B cell (primary cell): Measurements from ENCODE around the gene SART1. TPM values are rescaled to one million over a fixed set of nuclear protein-coding genes. Genes with fewer than 3 reads are reported as not detected.

ENCODE experiments used
- ATAC-seq: fragments of 200-7000 bp; cut with Tn5 transposase; one replicate; pipeline ENCODE4 v1.10.0; 2021; ENCODE audit warnings: low read depth, mild to moderate bottlenecking, moderate number of reproducible peaks, moderate library complexity
- CTCF ChIA-PET: fragments of 350-600 bp; sonication (Branson Sonifier 250); formaldehyde crosslinking; loops from one replicate; lab custom pipeline; 2021; ENCODE audit warnings: antibody characterized with exemption, inconsistent platforms; lab: Charles Lee
- POLR2A ChIA-PET: fragments of 350-600 bp; sonication (Branson Sonifier 250); formaldehyde crosslinking; loops from one replicate; lab custom pipeline; 2021; ENCODE audit warnings: antibody characterized with exemption; lab: Charles Lee
- DNase-seq: peaks from one replicate; pipeline ENCODE4 v3.0.0; 2013
- H2AFZ ChIP-seq: 2 replicates; pipeline ENCODE4 v1.6.1; 2012; ENCODE audit warnings: mild to moderate bottlenecking, low read depth, low read length; ENCODE audit not compliant: insufficient read depth, poor library complexity, severe bottlenecking
- H3K27ac ChIP-seq, 2 donors: 1 replicate in 1 of 2; 2 replicates in 1 of 2; pipeline ENCODE4 v1.5.1; 2012 to 2013; ENCODE audit warnings: low read length in 2 of 2, mild to moderate bottlenecking in 2 of 2, moderate library complexity in 1 of 2
- H3K27me3 ChIP-seq, 4 experiments: fragments of 200-600 bp in 1 of 4; sonication (generic) in 1 of 4; replicated peaks in 1 of 4; 1 replicate in 2 of 4; 2 replicates in 2 of 4; pipeline versions ENCODE4 v1.6.1 to v1.7.0; 2013 to 2016; ENCODE audit warnings: low read length in 3 of 4, mild to moderate bottlenecking in 2 of 4, mixed read lengths in 1 of 4, moderate library complexity in 1 of 4; ENCODE audit not compliant: insufficient read depth in 4 of 4, control insufficient read depth in 3 of 4; ENCODE audit errors: control extremely low read depth in 1 of 4
- H3K36me3 ChIP-seq, 2 experiments: replicated peaks in 1 of 2; 1 replicate in 1 of 2; 2 replicates in 1 of 2; pipeline versions ENCODE4 v1.6.1 to v1.7.1; 2013; ENCODE audit warnings: low read length in 1 of 2; ENCODE audit not compliant: insufficient read depth in 2 of 2, control insufficient read depth in 1 of 2; ENCODE audit errors: control extremely low read depth in 1 of 2, extremely low read depth in 1 of 2
- H3K4me1 ChIP-seq, 2 donors: fragments of 200-600 bp in 1 of 2; sonication (generic) in 1 of 2; 1 replicate in 1 of 2; 2 replicates in 1 of 2; pipeline versions ENCODE4 v1.5.1 to v1.6.1; 2013 to 2017; ENCODE audit warnings: low read length in 2 of 2; ENCODE audit not compliant: control insufficient read depth in 2 of 2, insufficient read depth in 2 of 2
- H3K4me2 ChIP-seq: replicated peaks from 2 replicates; pipeline ENCODE3; 2012; ENCODE audit warnings: mild to moderate bottlenecking, low read depth, low read length; ENCODE audit not compliant: poor library complexity, severe bottlenecking
- H3K4me3 ChIP-seq, 5 experiments: fragments of 200-600 bp in 1 of 5; sonication (generic) in 1 of 5; 1 replicate in 3 of 5; 2 replicates in 2 of 5; pipeline versions ENCODE4 v1.5.1 to v1.7.0; 2011 to 2016; ENCODE audit warnings: low read length in 4 of 5, mild to moderate bottlenecking in 4 of 5, low read depth in 2 of 5, control low read depth in 1 of 5, moderate library complexity in 1 of 5; ENCODE audit not compliant: insufficient read depth in 1 of 5; ENCODE audit errors: control extremely low read depth in 1 of 5, extremely low read depth in 1 of 5
- H3K79me2 ChIP-seq: fragments of 200-600 bp; sonication (generic); one replicate; pipeline ENCODE4 v1.6.0; 2016; ENCODE audit warnings: low read length; ENCODE audit not compliant: control insufficient read depth, insufficient read depth
- H3K9ac ChIP-seq: fragments of 200-600 bp; sonication (generic); 2 replicates; pipeline ENCODE4 v1.6.1; 2017; ENCODE audit warnings: mild to moderate bottlenecking, low read length, moderate library complexity
- H3K9me3 ChIP-seq, 3 donors: one replicate each; pipeline versions ENCODE4 v1.6.1 to v1.7.1; 2013; ENCODE audit warnings: low read length in 2 of 3; ENCODE audit not compliant: control insufficient read depth in 2 of 3, insufficient read depth in 1 of 3; ENCODE audit errors: control extremely low read depth in 1 of 3
- H4K20me1 ChIP-seq: 2 replicates; pipeline ENCODE4 v1.6.0; 2012; ENCODE audit warnings: mild to moderate bottlenecking, low read length; ENCODE audit not compliant: insufficient read depth, control insufficient read depth, poor library complexity, severe bottlenecking
- H3K27ac Mint-ChIP-seq: one replicate; pipeline ENCODE4 v1.8.0; 2021; ENCODE audit warnings: mixed read lengths
- H3K27me3 Mint-ChIP-seq: one replicate; pipeline ENCODE4 v1.8.0; 2021; ENCODE audit warnings: mixed read lengths
- H3K4me1 Mint-ChIP-seq: one replicate; pipeline ENCODE4 v1.8.0; 2021; ENCODE audit warnings: mixed read lengths
- H3K4me3 Mint-ChIP-seq: one replicate; pipeline ENCODE4 v1.8.0; 2021; ENCODE audit warnings: mixed read lengths
- H3K9me3 Mint-ChIP-seq: one replicate; pipeline ENCODE4 v1.8.0; 2022; ENCODE audit warnings: mixed read lengths; ENCODE audit not compliant: insufficient read depth
- EZH2 ChIP-seq: IDR thresholded peaks from 2 replicates; pipeline ENCODE4 v1.6.1; 2012; ENCODE audit warnings: borderline replicate concordance, low read depth, mild to moderate bottlenecking, moderate library complexity, low read length; ENCODE audit not compliant: insufficient read depth, poor library complexity, severe bottlenecking
- WGBS: methylation state at CpG from one replicate; pipeline ENCODE4 v1.1.5; 2013; ENCODE audit warnings: missing lambda C conversion rate; ENCODE audit not compliant: insufficient coverage; 5-methylcytosine and 5-hydroxymethylcytosine counted together
- intact Hi-C: fragments of 100-400 bp; cut with micrococcal nuclease; formaldehyde crosslinking; loops from one replicate; pipeline ENCODE4 v1.10.0; 2022
- polyA plus RNA-seq: library from polyadenylated mRNA; depleted of rRNA; stranded (reverse); fragments of >200 nt; gene quantifications from 2 replicates; pipeline ENCODE4 v1.2.3, GENCODE V29; 2012
- total RNA-seq, 2 donors: library from RNA; stranded (reverse); fragments of 120-200 nt in 1 of 2; gene quantifications; 1 replicate in 1 of 2; 2 replicates in 1 of 2; pipeline versions ENCODE4 v1.2.3 to v1.2.4, GENCODE V29; 2013 to 2022
- TF ChIP-seq, protein P1 (sequence below): fragments of 200-600 bp; IDR thresholded peaks from one replicate; pipeline ENCODE4 v1.8.0; 2022; ENCODE audit warnings: antibody characterized with exemption, mild to moderate bottlenecking

The SART1 gene
- total and polyA plus RNA-seq, 2 donors (not counting 1 experiment from before 2014, with no cell fraction given): 74.5 to 102 TPM

DNA sequence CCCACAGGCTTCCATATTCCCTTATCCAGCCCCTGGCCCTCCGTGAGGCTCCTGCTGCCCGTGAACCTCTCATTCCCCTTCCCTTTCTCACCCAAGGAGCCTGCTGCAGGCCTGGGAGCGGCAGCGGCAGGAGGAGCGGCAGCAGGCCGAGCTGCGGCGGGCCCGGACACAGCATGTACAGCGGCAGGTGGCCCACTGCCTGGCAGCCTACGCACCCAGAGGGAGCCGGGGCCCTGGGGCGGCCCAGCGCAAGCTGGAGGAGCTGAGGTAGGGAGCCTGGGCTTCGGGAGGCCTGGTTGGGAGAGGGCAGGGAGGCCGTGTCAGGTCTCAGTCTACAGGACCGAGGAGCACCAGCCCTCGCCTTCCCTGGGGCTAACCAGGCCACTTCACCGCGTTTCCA lies 8.1 kb upstream of the SART1 start:
- ATAC-seq (no peak), DNase-seq (no peak)
- no peaks in the 10 kb centered on the region for H4K20me1 ChIP-seq
- no peaks in the 10 kb centered on the region for H3K36me3 ChIP-seq
- H3K9me3 ChIP-seq: peaks cover 0 to 3% (median 0%) of the 10 kb centered on the region in 3 donors
- no peak overlapping the region for H3K4me3 ChIP-seq
- Mint-ChIP-seq H3K27ac (no peak overlapping the region), H3K4me3 (no peak overlapping the region), H3K27me3 (peaks cover 7% of the 10 kb centered on the region), H3K9me3 (no peaks in the 10 kb centered on the region), H3K4me1 (peaks cover 21% of the 10 kb centered on the region)
- no peak overlapping the region for H3K9ac ChIP-seq
- no peak overlapping the region for H3K27ac ChIP-seq
- ChIA-PET POLR2A (no interaction called here), CTCF (no interaction called here)
- H2AFZ ChIP-seq: no peak overlapping the region
- WGBS: 97% methylated on average over 17 of the region's 20 CpGs
- no peaks in the 10 kb centered on the region for H3K27me3 ChIP-seq
- H3K79me2 ChIP-seq: no peaks in the 10 kb centered on the region
- TF ChIP-seq, protein P1, sequence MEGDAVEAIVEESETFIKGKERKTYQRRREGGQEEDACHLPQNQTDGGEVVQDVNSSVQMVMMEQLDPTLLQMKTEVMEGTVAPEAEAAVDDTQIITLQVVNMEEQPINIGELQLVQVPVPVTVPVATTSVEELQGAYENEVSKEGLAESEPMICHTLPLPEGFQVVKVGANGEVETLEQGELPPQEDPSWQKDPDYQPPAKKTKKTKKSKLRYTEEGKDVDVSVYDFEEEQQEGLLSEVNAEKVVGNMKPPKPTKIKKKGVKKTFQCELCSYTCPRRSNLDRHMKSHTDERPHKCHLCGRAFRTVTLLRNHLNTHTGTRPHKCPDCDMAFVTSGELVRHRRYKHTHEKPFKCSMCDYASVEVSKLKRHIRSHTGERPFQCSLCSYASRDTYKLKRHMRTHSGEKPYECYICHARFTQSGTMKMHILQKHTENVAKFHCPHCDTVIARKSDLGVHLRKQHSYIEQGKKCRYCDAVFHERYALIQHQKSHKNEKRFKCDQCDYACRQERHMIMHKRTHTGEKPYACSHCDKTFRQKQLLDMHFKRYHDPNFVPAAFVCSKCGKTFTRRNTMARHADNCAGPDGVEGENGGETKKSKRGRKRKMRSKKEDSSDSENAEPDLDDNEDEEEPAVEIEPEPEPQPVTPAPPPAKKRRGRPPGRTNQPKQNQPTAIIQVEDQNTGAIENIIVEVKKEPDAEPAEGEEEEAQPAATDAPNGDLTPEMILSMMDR: no peak
- intact Hi-C loops: no loop called here
- H3K4me2 ChIP-seq: no peak overlapping the region
- H3K4me1 ChIP-seq: peaks cover 17 to 20% of the 10 kb centered on the region in 2 donors

DNA sequence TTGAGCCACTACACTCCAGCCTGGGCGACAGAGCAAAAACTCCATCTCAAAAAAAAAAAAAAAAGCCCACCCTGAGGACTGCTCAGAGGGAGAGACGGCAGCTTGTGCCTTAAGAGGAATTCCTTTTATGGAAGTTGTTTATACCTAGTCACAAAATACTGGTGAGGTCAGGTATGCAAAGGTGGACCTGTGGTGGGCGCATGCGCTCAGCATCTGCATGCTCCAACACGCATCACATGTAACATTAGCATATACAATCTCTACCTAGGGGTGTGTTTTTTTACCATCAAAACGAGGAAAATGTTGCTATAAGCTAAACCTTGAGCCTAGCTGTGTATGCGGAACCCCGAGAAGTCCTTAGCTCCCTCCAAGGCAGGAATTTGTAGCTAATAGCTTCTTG lies 6.8 kb upstream of the SART1 start:
- Mint-ChIP-seq H3K27ac (no peak overlapping the region), H3K4me1 (peaks cover 24% of the 10 kb centered on the region), H3K27me3 (peaks cover 3% of the 10 kb centered on the region), H3K4me3 (no peak overlapping the region), H3K9me3 (no peaks in the 10 kb centered on the region)
- no peaks in the 10 kb centered on the region for H3K36me3 ChIP-seq
- H3K9ac ChIP-seq: no peak overlapping the region
- intact Hi-C loops: no loop called here
- H3K4me2 ChIP-seq: no peak overlapping the region
- POLR2A ChIA-PET: interaction anchor here (1.1 kb wide), 1 partner anchor 65 kb away, joined by 3 read pairs; no protein-coding TSS in a partner anchor
- no peaks in the 10 kb centered on the region for H3K79me2 ChIP-seq
- H4K20me1 ChIP-seq: no peaks in the 10 kb centered on the region
- H3K4me3 ChIP-seq: no peak overlapping the region
- whole genome bisulfite sequencing: 90% methylated on average over 5 of the region's 8 CpGs
- DNase-seq (no peak), ATAC-seq (no peak)
- TF ChIP-seq, protein P1: no peak
- TF ChIP-seq EZH2: no peak
- H3K4me1 ChIP-seq: peaks cover 17 to 20% of the 10 kb centered on the region in 2 donors
- H3K27ac ChIP-seq: no peak overlapping the region
- CTCF ChIA-PET: interaction anchor here (1.5 kb wide), 1 partner anchor 65 kb away, joined by 3 read pairs; the partner anchor contains the start of gene CCDC85B
- no peak overlapping the region for H2AFZ ChIP-seq
- no peaks in the 10 kb centered on the region for H3K27me3 ChIP-seq
- peaks cover 0 to 3% (median 0%) of the 10 kb centered on the region in 3 donors for H3K9me3 ChIP-seq
